Progenitor cell of endocrine pancreas (in vitro differentiated cells): ENCODE data around the gene CR2. TPM values are rescaled to one million over a fixed set of nuclear protein-coding genes. Genes with fewer than 3 reads are reported as not detected.
A peak's percentile ranks its signal among the peaks of the same experiment; 100 is the strongest.

Source experiments
- DNase-seq: peaks from one replicate; pipeline ENCODE4 v3.0.0; 2021; ENCODE audit warnings: low spot score; ENCODE audit not compliant: unreplicated experiment
- H3K27ac Mint-ChIP-seq: 2 replicates; pipeline ENCODE4 v1.8.0; 2021; ENCODE audit warnings: mild to moderate bottlenecking, moderate library complexity, mixed read lengths
- H3K27me3 Mint-ChIP-seq: 2 replicates; pipeline ENCODE4 v1.8.0; 2021; ENCODE audit warnings: mixed read lengths
- H3K36me3 Mint-ChIP-seq: 2 replicates; pipeline ENCODE4 v1.8.0; 2022; ENCODE audit warnings: mixed read lengths; ENCODE audit not compliant: insufficient read depth
- H3K4me1 Mint-ChIP-seq: 2 replicates; pipeline ENCODE4 v1.8.0; 2021; ENCODE audit warnings: low read depth, mixed read lengths
- H3K4me3 Mint-ChIP-seq: 2 replicates; pipeline ENCODE4 v1.8.0; 2021; ENCODE audit warnings: low read depth, mild to moderate bottlenecking, moderate library complexity, mixed read lengths
- H3K9me3 Mint-ChIP-seq: 2 replicates; pipeline ENCODE4 v1.8.0; 2021; ENCODE audit warnings: low read depth, mixed read lengths
- CTCF ChIP-seq: fragments of 200-600 bp; sonication (generic); IDR thresholded peaks from one replicate; pipeline ENCODE4 v1.5.0; 2021; ENCODE audit warnings: antibody characterized with exemption, mild to moderate bottlenecking; ENCODE audit not compliant: unreplicated experiment
- total RNA-seq: library from RNA; stranded (reverse); gene quantifications from 2 replicates; pipeline ENCODE4 v1.2.1, GENCODE V29; 2021

Gene CR2
- total RNA-seq, 1 donor from 2014 or later = 0.17 TPM

GRCh38 chr1:207423560-207424292, 30.4 kb upstream of the CR2 start:
- H3K36me3 Mint-ChIP-seq = no peaks in the 10 kb centered on the region
- H3K27ac Mint-ChIP-seq = no peak overlapping the region
- peaks cover 10% of the 10 kb centered on the region for H3K9me3 Mint-ChIP-seq
- peak overlapping the region; percentile 53 for H3K4me3 Mint-ChIP-seq
- DNase-seq = no peak
- TF ChIP-seq CTCF = no peak
- H3K27me3 Mint-ChIP-seq = peaks cover 20% of the 10 kb centered on the region
- peaks cover 2% of the 10 kb centered on the region for H3K4me1 Mint-ChIP-seq

- no peak overlapping the region for H3K27ac Mint-ChIP-seq
- H3K27me3 Mint-ChIP-seq = peaks cover 18% of the 10 kb centered on the region
- H3K4me3 Mint-ChIP-seq = no peak overlapping the region
- H3K36me3 Mint-ChIP-seq = no peaks in the 10 kb centered on the region
- DNase-seq = no peak
- TF ChIP-seq CTCF = no peak
- peaks cover 10% of the 10 kb centered on the region for H3K9me3 Mint-ChIP-seq
- peaks cover 2% of the 10 kb centered on the region for H3K4me1 Mint-ChIP-seq
These were observed 29.5 kb upstream of the CR2 start for GRCh38 chr1:207424570-207425131.

- no peak for DNase-seq
- Mint-ChIP-seq H3K4me1 (peaks cover 2% of the 10 kb centered on the region), H3K36me3 (no peaks in the 10 kb centered on the region), H3K27ac (no peak overlapping the region), H3K4me3 (no peak overlapping the region), H3K9me3 (peaks cover 10% of the 10 kb centered on the region), H3K27me3 (peaks cover 22% of the 10 kb centered on the region)
- TF ChIP-seq CTCF = no peak
These were observed 26.1 kb upstream of the CR2 start for GRCh38 chr1:207427832-207428585.

GRCh38 chr1:207428783-207429182, 25.3 kb upstream of the CR2 start:
- H3K9me3 Mint-ChIP-seq = peaks cover 10% of the 10 kb centered on the region
- no peaks in the 10 kb centered on the region for H3K36me3 Mint-ChIP-seq
- no peak overlapping the region for H3K27ac Mint-ChIP-seq
- no peak overlapping the region for H3K4me3 Mint-ChIP-seq
- H3K4me1 Mint-ChIP-seq = peaks cover 2% of the 10 kb centered on the region
- no peak for DNase-seq
- no peak for TF ChIP-seq CTCF
- H3K27me3 Mint-ChIP-seq = peaks cover 18% of the 10 kb centered on the region

GRCh38 chr1:207429963-207430362, 24.2 kb upstream of the CR2 start:
- Mint-ChIP-seq H3K9me3 (peaks cover 10% of the 10 kb centered on the region), H3K4me1 (no peaks in the 10 kb centered on the region), H3K27ac (no peak overlapping the region), H3K4me3 (no peak overlapping the region), H3K36me3 (no peaks in the 10 kb centered on the region), H3K27me3 (peaks cover 13% of the 10 kb centered on the region)
- no peak for TF ChIP-seq CTCF
- DNase-seq = no peak
